ENCODE measurements around the gene RBM17.
"Not testable (repeated sequence)": the region's sequence is repeated elsewhere in the genome, so short reads cannot be mapped to it uniquely, and the experiment has no call there.

Gene RBM17

GRCh38 chr10:6135039-6135438, 46.2 kb downstream of the RBM17 start:
- DNase-seq (ENCODE audit: extremely low read depth in 1 of 2, low read depth in 1 of 2), result no peak

- DNase-seq (ENCODE audit: extremely low read depth in 1 of 2, low read depth in 1 of 2), result no peak
Observed at GRCh38 chr10:6135589-6136168, 46.8 kb downstream of the RBM17 start.

- DNase-seq (ENCODE audit: extremely low read depth in 1 of 2, low read depth in 1 of 2), result peak in 1 of 2 donors; percentile 78
Observed at GRCh38 chr10:6136215-6137201, 47.7 kb downstream of the RBM17 start.

GRCh38 chr10:6138456-6138855, 49.6 kb downstream of the RBM17 start:
- no peak for DNase-seq (ENCODE audit: extremely low read depth in 1 of 2, low read depth in 1 of 2)

GRCh38 chr10:6139470-6139869, 50.6 kb downstream of the RBM17 start:
- no peak for DNase-seq (ENCODE audit: extremely low read depth in 1 of 2, low read depth in 1 of 2)

GRCh38 chr10:6140141-6140841, 51.5 kb downstream of the RBM17 start:
- DNase-seq (ENCODE audit: extremely low read depth in 1 of 2, low read depth in 1 of 2), result no peak

GRCh38 chr10:6140965-6141295, 52.1 kb downstream of the RBM17 start:
- no peak for DNase-seq (ENCODE audit: extremely low read depth in 1 of 2, low read depth in 1 of 2)

GRCh38 chr10:6141296-6142151, 52.7 kb downstream of the RBM17 start:
- no peak for DNase-seq (ENCODE audit: extremely low read depth in 1 of 2, low read depth in 1 of 2)

- DNase-seq (ENCODE audit: extremely low read depth in 1 of 2, low read depth in 1 of 2), result not testable (repeated sequence)
Observed at GRCh38 chr10:6142186-6142585, 53.4 kb downstream of the RBM17 start.

- no peak for DNase-seq (ENCODE audit: extremely low read depth in 1 of 2, low read depth in 1 of 2)
Observed at GRCh38 chr10:6142644-6143043, 53.8 kb downstream of the RBM17 start.

- no peak for DNase-seq (ENCODE audit: extremely low read depth in 1 of 2, low read depth in 1 of 2)
Observed at GRCh38 chr10:6143181-6143580, 54.3 kb downstream of the RBM17 start.

- DNase-seq (ENCODE audit: extremely low read depth in 1 of 2, low read depth in 1 of 2), result peak; percentile 85 to 87
Observed at GRCh38 chr10:6144406-6145165, 55.8 kb downstream of the RBM17 start.

GRCh38 chr10:6145166-6145987, 56.5 kb downstream of the RBM17 start:
- DNase-seq (ENCODE audit: extremely low read depth in 1 of 2, low read depth in 1 of 2), result no peak

GRCh38 chr10:6146013-6146785, 57.4 kb downstream of the RBM17 start:
- DNase-seq (ENCODE audit: extremely low read depth in 1 of 2, low read depth in 1 of 2), result no peak

- no peak for DNase-seq (ENCODE audit: extremely low read depth in 1 of 2, low read depth in 1 of 2)
Observed at GRCh38 chr10:6146921-6147320, 58.1 kb downstream of the RBM17 start.

- no peak for DNase-seq (ENCODE audit: extremely low read depth in 1 of 2, low read depth in 1 of 2)
Observed at GRCh38 chr10:6148251-6148701, 59.4 kb downstream of the RBM17 start.

- DNase-seq (ENCODE audit: extremely low read depth in 1 of 2, low read depth in 1 of 2), result no peak
Observed at GRCh38 chr10:6148908-6149307, 60.1 kb downstream of the RBM17 start.

Data from stimulated activated CD8-positive, alpha-beta memory T cell treated with anti-CD3 and anti-CD28 coated beads, Interleukin-7, amount 100 ng/mL, for 48 hours (primary cell).